ENCODE results near the gene ACTRT3. TPM values are rescaled to one million over a fixed set of nuclear protein-coding genes. Genes with fewer than 3 reads are reported as not detected.

Gene ACTRT3
- total RNA-seq: 3.7 and 4.4 TPM in 2 replicates

DNA sequence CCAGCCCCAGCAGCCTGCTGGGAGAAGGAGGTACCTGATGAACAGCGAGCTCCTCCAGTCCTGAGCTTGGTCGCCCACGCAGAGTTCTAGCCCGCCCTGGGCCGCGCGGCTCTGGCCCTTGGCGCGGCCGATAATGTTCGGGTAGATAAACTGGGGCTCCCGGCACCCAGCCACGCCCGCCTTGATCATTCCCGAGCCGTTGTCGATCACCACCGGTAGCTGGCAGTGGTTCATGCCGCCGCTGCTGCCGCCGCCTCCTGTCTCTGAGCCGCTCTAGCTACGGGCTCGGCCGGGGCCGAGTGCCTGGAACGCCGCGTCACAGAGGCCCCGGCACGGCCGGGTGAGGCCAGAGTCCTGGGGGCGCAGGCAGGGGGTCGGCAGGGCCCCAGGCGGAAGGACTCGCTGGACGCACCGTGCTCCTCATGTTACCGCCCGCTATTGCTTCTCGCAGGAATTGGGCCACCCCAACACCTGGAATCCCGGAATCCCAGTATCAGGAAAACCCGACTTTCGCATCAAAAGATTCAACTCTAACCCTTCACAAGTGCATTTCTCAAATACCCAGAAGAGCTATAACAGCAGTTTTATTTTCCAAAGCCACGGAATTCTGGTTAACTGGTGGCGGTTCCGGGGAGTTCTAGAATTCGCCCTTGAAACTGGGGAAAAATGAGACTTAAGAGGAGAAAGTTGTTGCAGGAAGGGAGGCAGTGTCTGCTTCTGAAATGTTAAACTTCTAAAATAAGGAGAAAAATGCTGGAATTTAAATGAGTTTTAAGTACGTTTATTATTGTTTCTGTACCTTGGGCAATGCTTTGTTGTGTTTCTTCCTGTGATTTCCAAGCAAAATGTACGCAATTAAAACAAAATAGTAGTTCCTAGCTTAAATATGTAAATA, at the start of gene ACTRT3:
Gene ACTRT3, minus strand, starts transcription at position 275 of the 895 bp plus-strand sequence. Its CDS starts 41 bp downstream, at position 234.

GRCh38 chr3:169812332-169813235, 43.2 kb upstream of the ACTRT3 start, which contains the start of the genes LRRC34 and LRRIQ4:
TSS of gene LRRC34 (minus strand) at chr3:169812904. CDS start at chr3:169812548, 356 bp downstream.
TSS of gene LRRIQ4 (plus strand) at chr3:169812870. CDS start at chr3:169821922, 9,052 bp downstream.

GRCh38 chr3:169772897-169773816, 3.8 kb upstream of the ACTRT3 start, which contains the start of gene MYNN:
TSS of gene MYNN (plus strand) at chr3:169773396. CDS start at chr3:169774296, 900 bp downstream.

GRCh38 chr3:169764882-169765612, 4.3 kb downstream of the ACTRT3 start, which contains the start of gene TERC:
TSS of gene TERC (minus strand) at chr3:169765060.

Other genes starting within 250 kb of the ACTRT3 start
- gene MECOM, start 105.8 kb downstream of the ACTRT3 start, total RNA-seq: 3.0 and 6.7 TPM in 2 replicates
- 37.7 and 59.6 TPM in 2 replicates for gene TERC, start 4.5 kb downstream of the ACTRT3 start, total RNA-seq
- gene MYNN, start 3.8 kb upstream of the ACTRT3 start, total RNA-seq: 23.8 and 23.9 TPM in 2 replicates
- gene LRRIQ4, start 43.3 kb upstream of the ACTRT3 start, total RNA-seq: not detected in 2 replicates
- 1.1 and 1.4 TPM in 2 replicates for gene LRRC34, start 43.3 kb upstream of the ACTRT3 start, total RNA-seq
- gene LRRC31, start 100.4 kb upstream of the ACTRT3 start, total RNA-seq: not detected in 2 replicates
- not detected in 2 replicates for gene SAMD7, start 142.0 kb upstream of the ACTRT3 start, total RNA-seq
- 47.1 and 98.1 TPM in 2 replicates for gene SEC62, start 197.2 kb upstream of the ACTRT3 start, total RNA-seq